ENCODE measurements around the gene YPEL1. TPM values are rescaled to one million over a fixed set of nuclear protein-coding genes. Genes with fewer than 3 reads are reported as not detected.

Gene YPEL1
- total and polyA plus RNA-seq, 2 of the 13 experiments (the other 11 are each of a cell fraction or from before 2014, with no cell fraction given): 0.33 to 2.5 TPM

GRCh38 chr22:21652010-21652546 is 83.5 kb downstream of the YPEL1 start:
- H2AFZ ChIP-seq (ENCODE audit: low read length): no peak overlapping the region
- ATAC-seq (peak; percentile 95), FAIRE-seq (peak; percentile 42), DNase-seq (ENCODE audit: low spot score) (peak; percentile 84)
- no peaks in the 10 kb centered on the region for H4K20me1 ChIP-seq (ENCODE audit: insufficient read depth, low read length)
- CTCF ChIA-PET (ENCODE audit: low intra/inter-chr PET ratio, low total read pairs): no interaction called here
- H3K4me3 ChIP-seq (replicated peaks in 1 of 3; ENCODE audit: insufficient read depth in 1 of 3, low read depth in 2 of 3, low read length in 3 of 3): peak overlapping the region; percentile 64 to 86 (median 77)
- POLR2A ChIA-PET: interaction anchor here (2.1 to 3.3 kb wide), 2 partner anchors 11 to 14 kb away, joined by 10 to 17 read pairs; partner anchors contain the start of genes PPIL2 and SDF2L1
- peak overlapping the region; percentile 93 for H3K4me2 ChIP-seq (ENCODE audit: low read depth, low read length)
- H3K9me3 ChIP-seq (ENCODE audit: low read length): no peaks in the 10 kb centered on the region
- no peaks in the 10 kb centered on the region for H3K79me2 ChIP-seq (ENCODE audit: insufficient read depth, low read length)
- peak overlapping the region; percentile 77 for H3K27ac ChIP-seq (ENCODE audit: extremely low read length, insufficient read depth, low read length)
- BruUV-seq (replicated peaks): no TSS peak
- H3K27me3 ChIP-seq (ENCODE audit: control insufficient read depth in 1 of 2, insufficient read depth in 2 of 2, low read length in 2 of 2): no peaks in the 10 kb centered on the region; a peak in 1 of 5 replicates
- peaks cover 33% of the 10 kb centered on the region for H3K4me1 ChIP-seq (ENCODE audit: insufficient read depth, low read length)
- 0% methylated on average over 24 of the region's 44 CpGs for WGBS (ENCODE audit: low lambda C conversion rate)
- peak overlapping the region; percentile 73 for H3K9ac ChIP-seq (ENCODE audit: insufficient read depth, low read depth, low read length)
- intact Hi-C loops (cut with micrococcal nuclease; ENCODE audit: unreplicated experiment) (no loop called here), in situ Hi-C loops (cut with HindIII; ENCODE audit: extremely low pct_ligation_motif_present, low pct_unique_long_range_greater_than_20kb) (no loop called here)
- H3K36me3 ChIP-seq (replicated peaks in 1 of 2; ENCODE audit: control insufficient read depth in 1 of 2, insufficient read depth in 2 of 2, low read length in 2 of 2): peaks cover 2 to 16% of the 10 kb centered on the region in 2 experiments; a peak in 4 of 5 replicates
- TF ChIP-seq ZSCAN31 (CRISPR knock-in tag; IDR thresholded peaks at IDR 0.05; ENCODE audit: low read depth): no peak; the same call in 1 of the 2 replicates
- peak; percentile 45; the same call in 1 of the 2 replicates for TF ChIP-seq TBX2 (CRISPR knock-in tag; IDR thresholded peaks at IDR 0.05; ENCODE audit: borderline replicate concordance)
- peak; percentile 43; the same call in 1 of the 2 replicates for TF ChIP-seq POLR2AphosphoS5 (IDR thresholded peaks at IDR 0.05; ENCODE audit: low read depth, low read length)
- TF ChIP-seq RNF2 (conservative IDR thresholded peaks at IDR 0.05; ENCODE audit: low read depth): no peak
- no peak for TF ChIP-seq CENPX (CRISPR knock-in tag; IDR thresholded peaks at IDR 0.05)
- TF ChIP-seq NCOR1 (IDR thresholded peaks at IDR 0.05; ENCODE audit: borderline replicate concordance, low read length): no peak
- TF ChIP-seq SALL1 (CRISPR knock-in tag; IDR thresholded peaks at IDR 0.05): 0 out of 2 replicates have a peak, but pooled peaks have one; percentile 24
- TF ChIP-seq ZBTB40 (IDR thresholded peaks at IDR 0.05): no peak
- TF ChIP-seq ZBTB40 (CRISPR knock-in tag; IDR thresholded peaks at IDR 0.05): peak; percentile 79
- TF ChIP-seq ZNF260 (CRISPR knock-in tag; IDR thresholded peaks at IDR 0.05; ENCODE audit: borderline replicate concordance, low read depth): no peak
- peak; percentile 49 for TF ChIP-seq ASH2L (IDR thresholded peaks at IDR 0.05; ENCODE audit: insufficient read length, low read depth, low read length)
- no peak for TF ChIP-seq ZBTB3 (CRISPR knock-in tag; IDR thresholded peaks at IDR 0.05; ENCODE audit: borderline replicate concordance, low read depth)
- peak; percentile 78 for TF ChIP-seq ZNF777 (CRISPR knock-in tag; IDR thresholded peaks at IDR 0.05)
- TF ChIP-seq ZNF549 (CRISPR knock-in tag; IDR thresholded peaks at IDR 0.05): no peak
- peak; percentile 48 for TF ChIP-seq HNRNPLL (IDR thresholded peaks at IDR 0.05; ENCODE audit: low read depth, low read length, poor library complexity, severe bottlenecking)
- TF ChIP-seq ZNF576 (CRISPR knock-in tag; IDR thresholded peaks at IDR 0.05): no peak

All from HepG2 (cell line).